ENCODE measurements around the gene JAK3.
"Not testable (repeated sequence)": the region's sequence is repeated elsewhere in the genome, so short reads cannot be mapped to it uniquely, and the experiment has no call there.

JAK3 gene

DNA sequence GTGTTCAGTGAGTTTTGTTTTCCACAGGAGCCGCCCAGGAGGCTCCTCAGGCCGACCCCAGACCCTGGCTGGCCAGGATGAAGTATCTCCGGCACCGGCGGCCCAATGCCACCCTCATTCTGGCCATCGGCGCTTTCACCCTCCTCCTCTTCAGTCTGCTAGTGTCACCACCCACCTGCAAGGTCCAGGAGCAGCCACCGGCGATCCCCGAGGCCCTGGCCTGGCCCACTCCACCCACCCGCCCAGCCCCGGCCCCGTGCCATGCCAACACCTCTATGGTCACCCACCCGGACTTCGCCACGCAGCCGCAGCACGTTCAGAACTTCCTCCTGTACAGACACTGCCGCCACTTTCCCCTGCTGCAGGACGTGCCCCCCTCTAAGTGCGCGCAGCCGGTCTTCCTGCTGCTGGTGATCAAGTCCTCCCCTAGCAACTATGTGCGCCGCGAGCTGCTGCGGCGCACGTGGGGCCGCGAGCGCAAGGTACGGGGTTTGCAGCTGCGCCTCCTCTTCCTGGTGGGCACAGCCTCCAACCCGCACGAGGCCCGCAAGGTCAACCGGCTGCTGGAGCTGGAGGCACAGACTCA, 40.0 kb downstream of the JAK3 start:
- DNase-seq (ENCODE audit: low spot score) = no peak
- TF ChIP-seq, protein P1, sequence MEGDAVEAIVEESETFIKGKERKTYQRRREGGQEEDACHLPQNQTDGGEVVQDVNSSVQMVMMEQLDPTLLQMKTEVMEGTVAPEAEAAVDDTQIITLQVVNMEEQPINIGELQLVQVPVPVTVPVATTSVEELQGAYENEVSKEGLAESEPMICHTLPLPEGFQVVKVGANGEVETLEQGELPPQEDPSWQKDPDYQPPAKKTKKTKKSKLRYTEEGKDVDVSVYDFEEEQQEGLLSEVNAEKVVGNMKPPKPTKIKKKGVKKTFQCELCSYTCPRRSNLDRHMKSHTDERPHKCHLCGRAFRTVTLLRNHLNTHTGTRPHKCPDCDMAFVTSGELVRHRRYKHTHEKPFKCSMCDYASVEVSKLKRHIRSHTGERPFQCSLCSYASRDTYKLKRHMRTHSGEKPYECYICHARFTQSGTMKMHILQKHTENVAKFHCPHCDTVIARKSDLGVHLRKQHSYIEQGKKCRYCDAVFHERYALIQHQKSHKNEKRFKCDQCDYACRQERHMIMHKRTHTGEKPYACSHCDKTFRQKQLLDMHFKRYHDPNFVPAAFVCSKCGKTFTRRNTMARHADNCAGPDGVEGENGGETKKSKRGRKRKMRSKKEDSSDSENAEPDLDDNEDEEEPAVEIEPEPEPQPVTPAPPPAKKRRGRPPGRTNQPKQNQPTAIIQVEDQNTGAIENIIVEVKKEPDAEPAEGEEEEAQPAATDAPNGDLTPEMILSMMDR (IDR thresholded peaks at IDR 0.05; ENCODE audit: extremely low read depth, missing control alignments) = no peak

DNA sequence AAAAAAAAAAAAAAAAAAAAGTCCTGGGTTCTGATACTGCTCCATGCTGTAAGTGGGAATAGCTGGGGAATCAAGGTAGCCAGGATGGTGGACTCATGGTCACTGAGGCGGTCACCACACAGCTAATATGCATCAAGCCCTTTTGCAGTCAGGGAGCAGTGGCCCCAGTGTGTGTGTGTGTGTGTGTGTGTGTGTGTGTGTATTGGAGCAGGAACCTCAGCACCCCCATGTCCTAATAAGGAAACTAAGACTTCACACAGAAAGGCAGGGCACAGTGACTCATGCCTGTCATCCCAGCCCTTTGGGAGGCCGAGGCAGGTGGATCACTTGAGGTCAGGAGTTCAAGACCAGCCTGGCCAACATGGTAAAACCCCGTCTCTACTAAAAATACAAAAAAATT, 40.8 kb downstream of the JAK3 start:
- no peak for DNase-seq (ENCODE audit: low spot score)
- TF ChIP-seq, protein P1 (IDR thresholded peaks at IDR 0.05; ENCODE audit: extremely low read depth, missing control alignments) = no peak

DNA sequence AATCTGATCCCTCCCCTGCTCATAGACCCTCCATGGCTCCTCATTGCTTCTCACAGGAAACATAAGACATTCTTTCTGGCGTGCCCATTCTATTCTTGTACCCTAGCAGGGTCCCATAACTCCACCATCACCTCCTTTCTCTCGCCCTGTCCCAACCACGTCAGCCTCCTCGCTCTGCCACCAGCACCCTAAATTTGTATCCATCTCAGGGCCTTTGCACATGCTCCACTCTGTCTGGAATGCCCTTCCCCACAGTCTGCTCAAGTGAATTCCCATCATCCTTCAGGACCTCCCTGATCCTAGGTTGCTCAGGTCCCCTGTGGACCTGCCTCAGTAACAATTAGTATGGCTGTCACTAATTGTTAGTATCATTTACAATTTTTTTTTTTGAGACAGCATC, 42.4 kb downstream of the JAK3 start:
- TF ChIP-seq, protein P1 (IDR thresholded peaks at IDR 0.05; ENCODE audit: extremely low read depth, missing control alignments) = no peak
- no peak for DNase-seq (ENCODE audit: low spot score)

DNA sequence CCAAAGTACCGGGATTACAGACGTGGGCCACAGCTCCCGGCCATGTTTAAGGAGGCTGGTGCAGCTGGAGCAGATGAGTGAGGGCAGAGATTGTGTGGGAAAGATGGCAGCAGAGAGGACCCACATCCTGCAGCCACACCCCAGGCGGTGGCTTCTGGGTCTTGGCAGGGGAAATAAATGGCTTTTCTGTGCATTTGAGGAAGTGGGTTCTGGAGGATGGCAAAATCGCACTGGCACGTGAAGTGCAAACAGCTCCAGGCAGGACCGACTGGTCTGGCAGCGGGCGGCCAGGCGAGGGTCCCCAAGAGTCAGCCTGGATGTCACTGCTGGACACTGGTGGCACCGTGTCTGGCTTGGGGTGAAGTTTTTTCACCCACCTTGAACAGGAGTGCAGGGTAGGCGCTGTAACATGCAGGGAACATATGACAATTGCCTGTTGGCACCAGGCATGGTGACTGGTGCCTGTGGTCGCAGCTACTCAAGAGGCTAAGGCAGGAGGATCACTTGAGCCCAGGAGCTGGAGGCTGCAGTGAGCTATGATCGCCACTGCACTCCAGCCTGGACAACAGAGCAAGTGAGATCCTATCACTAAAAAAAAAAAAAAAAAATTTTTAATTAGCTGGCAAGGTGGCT, 44.4 kb downstream of the JAK3 start:
- no peak for DNase-seq (ENCODE audit: low spot score)

DNA sequence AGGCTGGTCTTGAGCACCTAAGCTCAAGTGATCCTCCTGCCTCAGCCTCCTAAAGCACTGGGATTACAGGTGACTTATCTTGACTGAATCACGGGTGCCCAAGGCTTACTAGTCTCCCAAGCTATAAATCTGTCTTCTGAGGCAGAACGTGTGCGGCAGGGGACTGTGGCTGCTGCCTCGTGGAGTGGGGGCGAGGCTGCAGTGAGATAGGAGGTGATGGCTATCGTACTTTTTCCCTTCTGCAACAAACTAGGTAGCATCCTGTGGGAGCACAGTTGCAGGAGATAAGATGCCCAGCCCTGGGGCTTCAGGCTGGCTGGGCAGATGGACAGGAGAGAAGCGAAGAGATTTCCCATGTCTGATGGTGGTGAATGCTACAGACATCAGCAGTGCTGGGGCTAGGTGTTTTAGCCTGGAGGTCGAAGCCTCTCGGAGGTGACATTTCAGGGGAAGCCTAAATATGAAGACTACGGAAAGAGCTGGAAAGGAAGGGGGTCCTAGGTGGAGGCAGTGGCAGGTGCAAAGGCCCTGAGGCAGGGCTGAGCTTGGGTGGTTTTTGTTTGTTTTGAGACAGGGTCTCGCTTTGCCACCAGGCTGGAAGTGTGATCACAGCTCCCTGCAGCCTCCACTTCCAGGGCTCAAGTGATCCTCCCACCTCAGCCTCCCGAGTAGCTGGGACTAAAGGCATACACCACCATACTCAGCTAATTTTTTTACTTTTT, 45.5 kb downstream of the JAK3 start:
- TF ChIP-seq, protein P1 (IDR thresholded peaks at IDR 0.05; ENCODE audit: extremely low read depth, missing control alignments) = no peak
- no peak for DNase-seq (ENCODE audit: low spot score)

More for the DNA sequence above, 44.4 kb downstream of the JAK3 start:
- TF ChIP-seq, protein P1 (IDR thresholded peaks at IDR 0.05; ENCODE audit: extremely low read depth, missing control alignments) = no peak

DNA sequence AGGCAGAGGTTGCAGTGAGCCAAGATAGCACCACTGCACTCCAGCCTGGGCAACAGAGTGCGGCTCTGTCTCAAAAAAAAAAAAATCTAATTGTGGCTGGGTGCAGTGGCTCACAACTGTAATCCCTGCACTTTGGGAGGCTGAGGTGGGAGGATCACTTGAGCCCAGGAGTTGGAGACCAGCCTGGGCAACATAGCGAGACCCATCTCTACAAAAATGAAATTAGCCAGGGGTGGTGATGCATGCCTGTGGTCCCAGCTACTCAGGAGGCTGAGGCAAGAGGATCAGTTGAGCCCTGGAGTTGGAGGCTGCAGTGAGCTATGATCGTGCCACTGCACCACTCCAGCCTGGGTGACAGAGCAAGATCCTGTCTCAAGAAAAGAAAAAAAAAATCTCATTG, 49.2 kb downstream of the JAK3 start:
- not testable (repeated sequence) for DNase-seq (ENCODE audit: low spot score)

DNA sequence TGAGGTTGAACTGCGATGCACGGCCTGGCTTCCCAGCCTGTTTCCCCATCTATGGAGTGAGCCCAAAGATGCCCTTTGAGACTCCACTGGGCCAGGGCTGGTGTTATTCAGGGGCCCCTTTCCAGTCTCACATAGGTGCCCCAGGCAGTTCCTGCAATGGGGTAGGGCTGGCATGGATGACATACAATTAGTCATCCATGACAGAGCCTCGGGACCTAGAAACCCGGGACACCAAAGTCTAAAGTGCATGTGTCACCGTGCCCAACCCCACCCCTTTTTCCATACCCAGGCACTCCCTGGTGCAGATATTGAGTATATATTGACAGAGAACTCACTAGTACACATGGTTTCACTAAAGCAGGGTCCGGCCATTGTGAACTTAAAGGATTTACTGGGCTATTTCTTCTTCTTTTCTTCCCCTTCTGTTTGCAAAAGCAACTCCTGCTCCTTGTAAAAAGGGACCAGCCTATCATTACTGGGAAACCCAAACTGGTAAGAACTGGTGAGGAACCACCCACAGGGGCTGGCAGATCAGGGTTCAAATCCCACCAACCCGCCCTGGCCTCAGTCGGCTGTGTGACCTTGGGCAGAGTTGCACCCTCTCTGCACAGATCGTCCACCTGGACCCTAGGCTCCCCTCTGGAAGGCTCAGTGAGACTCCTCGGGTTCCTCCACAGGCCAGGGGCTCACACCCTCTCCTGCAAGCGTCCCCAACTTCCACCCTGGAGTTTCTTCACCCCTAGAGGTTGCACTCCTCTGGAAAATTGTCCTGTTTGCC, 50.2 kb downstream of the JAK3 start:
- DNase-seq (ENCODE audit: low spot score) = no peak
- TF ChIP-seq, protein P1 (IDR thresholded peaks at IDR 0.05; ENCODE audit: extremely low read depth, missing control alignments) = no peak

Measured in GM20000 (cell line).